WTC11 (cell line): ENCODE data around the gene CARD19.

Source experiments
- KAT7 ChIP-seq: sonication (generic); formaldehyde crosslinking; IDR thresholded peaks from 2 replicates; pipeline ENCODE4 v1.8.1; 2023; ENCODE audit warnings: missing genetic modification reagents, mild to moderate bottlenecking, borderline replicate concordance
- ZNF263 ChIP-seq: sonication (generic); formaldehyde crosslinking; IDR thresholded peaks from 2 replicates; pipeline ENCODE4 v1.8.1; 2022; ENCODE audit warnings: low read depth, mild to moderate bottlenecking, moderate library complexity, missing genetic modification reagents
- TF ChIP-seq, protein P1 (sequence below): sonication (generic); formaldehyde crosslinking; IDR thresholded peaks from 2 replicates; pipeline ENCODE4 v1.8.1; 2023; ENCODE audit warnings: mild to moderate bottlenecking, missing genetic modification reagents

DNA sequence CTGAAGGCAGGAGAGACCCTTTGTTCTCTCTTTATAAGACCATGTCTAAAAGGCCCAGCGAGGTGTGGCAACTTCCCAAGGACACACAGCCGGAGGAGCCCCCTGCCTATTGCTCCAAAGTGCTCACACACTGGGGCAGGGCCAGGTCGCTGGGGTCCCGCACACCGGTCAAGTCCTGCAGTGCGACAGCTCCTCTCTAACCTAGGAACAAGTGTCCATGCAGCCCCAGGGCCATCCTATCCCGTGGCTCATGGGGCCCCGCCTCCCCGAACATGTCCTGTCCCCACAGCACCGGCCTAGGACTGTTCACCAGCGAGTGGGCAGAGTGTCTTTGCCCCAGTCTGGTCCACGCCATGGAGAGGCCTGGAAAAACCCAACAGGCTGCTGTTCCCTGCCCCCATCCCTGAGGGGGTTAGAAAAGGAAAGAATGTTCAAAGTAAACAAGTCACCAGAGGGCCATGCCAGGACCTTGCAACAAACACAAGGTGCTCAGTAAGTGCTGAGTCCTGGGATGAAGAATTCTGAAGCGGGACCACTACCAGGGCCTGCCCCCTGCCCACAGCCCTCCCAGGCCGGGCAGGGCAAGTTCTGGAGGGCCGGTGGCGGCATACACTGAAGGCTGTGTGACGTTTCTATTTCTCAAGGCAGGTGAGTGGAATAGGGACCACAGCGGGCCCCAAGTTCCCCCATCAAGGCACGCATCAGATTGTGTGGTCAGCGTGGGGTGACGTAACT lies 37.1 kb downstream of the CARD19 start:
- TF ChIP-seq ZNF263 = no peak
- no peak for TF ChIP-seq KAT7 (CRISPR knock-in tag)
- TF ChIP-seq, protein P1, sequence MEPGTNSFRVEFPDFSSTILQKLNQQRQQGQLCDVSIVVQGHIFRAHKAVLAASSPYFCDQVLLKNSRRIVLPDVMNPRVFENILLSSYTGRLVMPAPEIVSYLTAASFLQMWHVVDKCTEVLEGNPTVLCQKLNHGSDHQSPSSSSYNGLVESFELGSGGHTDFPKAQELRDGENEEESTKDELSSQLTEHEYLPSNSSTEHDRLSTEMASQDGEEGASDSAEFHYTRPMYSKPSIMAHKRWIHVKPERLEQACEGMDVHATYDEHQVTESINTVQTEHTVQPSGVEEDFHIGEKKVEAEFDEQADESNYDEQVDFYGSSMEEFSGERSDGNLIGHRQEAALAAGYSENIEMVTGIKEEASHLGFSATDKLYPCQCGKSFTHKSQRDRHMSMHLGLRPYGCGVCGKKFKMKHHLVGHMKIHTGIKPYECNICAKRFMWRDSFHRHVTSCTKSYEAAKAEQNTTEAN (CRISPR knock-in tag) = no peak
